Mammary epithelial cell (primary cell): Measurements from ENCODE around the gene TMEM80.

ENCODE experiments used
- CTCF ChIP-seq, 2 donors: IDR thresholded peaks in 1 of 2; conservative IDR thresholded peaks in 1 of 2; 2 replicates each; pipeline ENCODE4 v1.5.1; 2011 to 2012; ENCODE audit warnings: inconsistent platforms in 2 of 2, low read length in 2 of 2, mild to moderate bottlenecking in 2 of 2, control low read depth in 1 of 2, low read depth in 1 of 2; ENCODE audit not compliant: insufficient read depth in 1 of 2; ENCODE audit errors: extremely low read depth in 1 of 2
- EZH2 ChIP-seq: IDR thresholded peaks from 2 replicates; pipeline ENCODE4 v1.6.1; 2012; ENCODE audit warnings: low read length, inconsistent platforms, borderline replicate concordance

GRCh38 chr11:693415-693831 is 2.2 kb upstream of the TMEM80 start:
- TF ChIP-seq EZH2 (no peak), CTCF (conservative IDR thresholded peaks at IDR 0.05 in 1 of 2, IDR thresholded peaks at IDR 0.05 in 1 of 2; ENCODE audit: extremely low read depth in 1 of 2, insufficient read depth in 1 of 2, low read depth in 1 of 2, low read length in 2 of 2) (no peak)
